Measurements from ENCODE around the gene TMEM204. TPM values are rescaled to one million over a fixed set of nuclear protein-coding genes. Genes with fewer than 3 reads are reported as not detected.

The TMEM204 gene
- 0.29 and 0.91 TPM in 2 replicates for total RNA-seq (2014; rRNA removed; shearing (Covaris generic))

DNA sequence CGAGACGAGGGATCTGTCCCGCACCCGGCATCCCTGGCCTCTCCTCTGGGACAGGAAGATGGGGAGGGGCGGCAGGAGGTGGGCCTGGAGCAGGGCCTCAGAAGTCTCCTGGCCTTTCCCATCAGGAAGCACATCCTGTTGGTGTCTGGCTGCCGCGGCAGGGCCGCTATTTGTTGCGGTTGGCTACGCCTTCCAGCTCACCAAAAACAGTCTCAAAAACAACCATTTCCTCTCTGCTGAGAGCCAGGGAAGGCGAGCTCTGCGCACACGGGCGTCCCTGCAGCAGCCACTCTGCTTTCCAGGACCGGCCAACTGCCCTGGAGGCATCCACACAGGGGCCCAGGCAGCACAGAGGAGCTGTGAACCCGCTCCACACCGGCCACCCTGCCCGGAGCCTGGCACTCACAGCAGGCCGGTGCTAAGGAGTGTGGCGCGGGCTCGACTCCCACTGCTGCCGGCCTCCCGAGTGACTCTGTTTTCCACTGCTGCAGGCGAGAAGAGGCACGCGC is at the start of gene TMEM204:
Gene TMEM204, plus strand, starts transcription at position 224 of the 509 bp plus-strand sequence. CDS start 610 bp downstream, outside the sequence.
- no peaks in the 10 kb centered on the region for H3K9me3 ChIP-seq (replicated peaks)
- 0 out of 2 replicates have a peak, but pooled peaks cover 4% of the 10 kb centered on the region for H3K4me1 ChIP-seq (replicated peaks)
- no peak for DNase-seq (ENCODE audit: low read depth in 1 of 2, low spot score in 2 of 2)
- no peaks in the 10 kb centered on the region for H3K27me3 ChIP-seq (replicated peaks)
- H3K27ac ChIP-seq, result no peak within 1 kb of the TSS
- H3K4me3 ChIP-seq, result no peak within 1 kb of the TSS
- no peaks in the 10 kb centered on the region for H3K36me3 ChIP-seq

DNA sequence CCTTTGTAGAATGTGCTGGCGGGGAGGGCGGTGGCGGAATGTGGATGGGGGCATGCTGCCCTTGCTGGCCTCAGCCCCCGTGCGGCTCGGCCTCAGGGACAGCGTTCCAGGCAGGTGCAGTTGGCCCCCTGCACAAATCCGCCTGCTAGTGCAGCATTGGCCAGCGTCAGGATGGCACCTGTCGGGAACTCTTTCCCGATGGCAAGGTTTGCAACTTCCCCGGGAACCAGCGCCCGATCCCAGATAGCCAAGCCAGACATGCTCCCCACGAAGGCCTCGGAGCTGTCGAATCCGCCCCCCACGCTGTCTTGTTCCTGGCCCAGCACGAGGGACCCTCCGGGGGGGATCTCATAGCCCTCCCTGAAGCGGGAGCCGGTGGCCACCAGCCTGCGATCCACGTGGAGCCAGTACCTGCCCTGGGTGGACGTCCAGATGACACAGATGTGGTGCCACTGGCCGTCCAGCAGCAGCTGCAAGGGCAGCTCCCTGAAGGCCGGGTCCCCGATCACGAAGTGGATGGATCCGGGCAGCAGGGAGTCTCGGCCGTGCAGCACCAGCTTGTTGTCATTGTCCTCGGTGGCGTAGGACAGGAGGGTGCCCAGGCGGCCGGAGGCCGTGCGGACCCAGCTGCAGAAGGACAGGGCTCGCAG is 47.5 kb upstream of the TMEM204 start:
- Histone ChIP-seq H3K27me3 (replicated peaks) (no peaks in the 10 kb centered on the region; the same call in 1 of the 2 replicates), H3K9me3 (replicated peaks) (no peaks in the 10 kb centered on the region), H3K36me3 (no peaks in the 10 kb centered on the region), H3K4me1 (replicated peaks) (peaks cover 4% of the 10 kb centered on the region), H3K4me3 (no peak overlapping the region), H3K27ac (no peak overlapping the region)
- DNase-seq (ENCODE audit: low read depth in 1 of 2, low spot score in 2 of 2), result no peak

DNA sequence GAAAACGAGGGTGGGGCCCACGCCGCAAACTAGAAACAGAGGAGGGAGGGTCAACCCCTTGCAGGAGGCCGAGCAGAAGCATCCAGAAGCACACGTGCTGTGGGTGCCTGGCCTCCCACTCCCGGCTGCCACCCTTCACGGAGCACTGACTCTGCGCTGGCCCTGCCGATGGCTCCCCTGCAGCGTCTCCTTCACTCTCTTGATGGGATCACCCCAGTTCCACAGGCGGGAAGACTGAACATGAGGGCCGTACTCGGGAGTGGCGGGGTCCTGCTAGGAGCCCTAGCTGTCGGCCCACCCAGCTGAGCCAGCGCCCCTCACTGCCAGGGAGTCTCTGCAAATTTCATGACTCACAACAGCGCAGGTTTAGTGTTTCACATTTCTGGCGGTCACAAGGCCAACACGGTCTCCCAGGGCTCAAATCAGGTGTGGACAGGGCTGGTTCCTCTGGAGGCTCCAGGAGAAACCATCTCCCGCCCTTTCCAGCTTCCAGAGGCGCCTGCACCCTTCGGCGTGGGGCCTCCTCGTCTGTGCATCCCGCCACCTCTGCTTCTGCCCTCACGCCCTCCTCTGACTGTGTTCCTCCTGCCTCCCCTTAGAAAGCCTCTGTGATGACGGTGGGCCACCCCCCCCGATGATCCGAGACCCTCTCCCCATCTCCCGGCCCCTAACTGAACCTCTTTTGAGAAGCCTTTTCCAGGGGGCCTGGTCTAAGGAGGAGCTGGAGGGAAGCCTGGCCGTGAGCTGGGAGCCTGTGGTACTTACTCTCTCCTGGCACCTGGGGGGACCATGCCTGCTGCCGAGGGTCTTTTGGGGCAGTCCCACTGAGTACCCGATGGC is 46.7 kb upstream of the TMEM204 start:
- no peak overlapping the region for H3K4me3 ChIP-seq
- no peaks in the 10 kb centered on the region; the same call in 1 of the 2 replicates for H3K27me3 ChIP-seq (replicated peaks)
- no peaks in the 10 kb centered on the region for H3K36me3 ChIP-seq
- no peak overlapping the region for H3K27ac ChIP-seq
- no peak for DNase-seq (ENCODE audit: low read depth in 1 of 2, low spot score in 2 of 2)
- H3K9me3 ChIP-seq (replicated peaks), result no peaks in the 10 kb centered on the region
- H3K4me1 ChIP-seq (replicated peaks), result peaks cover 4% of the 10 kb centered on the region

DNA sequence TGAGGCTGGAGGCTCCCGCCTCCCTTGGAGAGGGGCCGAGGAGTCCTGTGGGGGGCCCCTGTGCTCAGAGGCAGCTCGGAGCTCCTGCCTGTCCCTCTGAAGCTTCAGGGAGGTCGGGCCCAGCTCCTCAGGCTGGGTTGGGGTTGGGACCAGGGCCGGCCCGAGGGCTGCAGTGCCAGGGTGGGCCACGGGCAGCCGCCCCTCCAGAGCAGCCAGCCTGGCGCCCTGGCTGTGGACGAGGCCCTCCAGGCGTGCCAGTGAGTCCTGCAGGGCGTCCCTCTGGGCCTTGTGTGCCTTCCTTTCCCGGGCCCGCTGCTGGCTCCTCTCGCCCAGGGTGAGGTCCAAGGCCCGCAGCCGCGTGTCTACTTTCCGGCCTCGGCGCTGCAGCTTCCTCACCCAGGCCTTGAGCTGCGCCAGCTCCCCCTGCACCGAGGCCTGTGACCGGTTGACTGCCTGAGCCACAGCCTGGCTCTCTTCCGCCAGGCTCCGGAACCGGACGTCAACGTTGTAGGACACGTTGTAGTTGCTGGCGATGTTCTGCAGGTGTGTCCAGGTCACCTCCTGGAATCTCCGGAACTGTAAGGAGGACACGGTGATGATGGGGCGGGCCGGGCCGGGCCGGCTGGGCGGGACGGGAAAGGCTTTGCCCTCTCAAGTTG is 45.9 kb upstream of the TMEM204 start:
- H3K9me3 ChIP-seq (replicated peaks), result no peaks in the 10 kb centered on the region
- H3K4me1 ChIP-seq (replicated peaks), result no peaks in the 10 kb centered on the region; the same call in 1 of the 2 replicates
- H3K4me3 ChIP-seq, result no peak overlapping the region
- no peaks in the 10 kb centered on the region for H3K36me3 ChIP-seq
- DNase-seq (ENCODE audit: low read depth in 1 of 2, low spot score in 2 of 2), result no peak
- H3K27me3 ChIP-seq (replicated peaks), result no peaks in the 10 kb centered on the region; the same call in 1 of the 2 replicates
- no peak overlapping the region for H3K27ac ChIP-seq

DNA sequence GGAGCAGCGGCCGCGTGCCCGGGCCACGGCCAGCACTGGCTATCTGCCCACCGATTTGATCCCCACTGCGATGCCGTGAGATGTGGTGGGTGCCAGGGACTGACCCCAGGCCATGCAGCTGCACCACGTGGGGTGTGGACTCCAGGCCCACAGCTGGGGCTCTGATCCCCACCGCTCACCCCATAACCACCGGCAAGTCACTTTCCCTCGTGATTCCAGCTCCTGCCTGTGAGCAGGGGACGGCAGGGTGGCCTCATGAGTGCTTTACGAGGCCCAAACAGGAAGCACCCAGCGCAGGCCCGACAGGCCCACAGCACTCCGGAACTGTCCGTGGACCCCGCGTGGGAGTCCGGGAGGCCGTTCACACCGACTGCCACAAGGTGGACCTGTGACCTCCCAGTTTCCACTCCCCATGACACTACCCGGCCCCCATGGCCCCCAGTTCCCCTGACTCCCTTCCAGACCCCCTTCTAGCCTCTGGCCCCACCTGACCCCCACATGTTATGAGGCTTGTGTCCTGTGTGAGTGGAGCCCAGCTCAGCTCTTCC is 45.3 kb upstream of the TMEM204 start:
- DNase-seq (ENCODE audit: low read depth in 1 of 2, low spot score in 2 of 2), result no peak
- Histone ChIP-seq H3K9me3 (replicated peaks) (0 out of 2 replicates have a peak, but pooled peaks cover 2% of the 10 kb centered on the region), H3K4me3 (no peak overlapping the region), H3K27ac (no peak overlapping the region), H3K36me3 (no peaks in the 10 kb centered on the region), H3K27me3 (replicated peaks) (no peaks in the 10 kb centered on the region; the same call in 1 of the 2 replicates), H3K4me1 (replicated peaks) (peaks cover 5% of the 10 kb centered on the region)

DNA sequence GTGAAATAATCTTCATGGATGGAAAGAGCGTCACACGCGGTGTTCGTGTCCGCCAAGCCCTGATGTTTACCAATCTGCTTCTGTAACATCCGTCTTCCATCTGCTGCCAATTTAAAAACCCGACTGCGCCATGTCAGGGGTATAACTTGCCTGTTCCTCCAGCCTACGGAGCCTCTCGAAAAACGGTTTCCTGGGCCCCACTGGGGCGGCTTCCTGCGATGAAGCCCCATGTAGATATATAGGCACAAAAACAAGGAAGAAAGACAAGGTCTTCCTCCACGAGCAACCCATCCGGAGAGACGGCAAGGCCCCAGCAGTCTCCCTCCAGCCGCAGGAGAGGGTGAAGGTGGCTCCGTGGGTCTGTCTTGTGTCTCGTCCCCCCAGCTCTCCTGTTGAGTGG is 44.8 kb upstream of the TMEM204 start, which contains the start of gene PTX4:
Gene PTX4, minus strand, starts transcription at position 326 of the 400 bp plus-strand sequence. Its CDS starts 35 bp downstream, at position 291.
- H3K9me3 ChIP-seq (replicated peaks), result 0 out of 2 replicates have a peak, but pooled peaks cover 2% of the 10 kb centered on the region
- no peak within 1 kb of the TSS for H3K4me3 ChIP-seq
- H3K27me3 ChIP-seq (replicated peaks), result no peaks in the 10 kb centered on the region; the same call in 1 of the 2 replicates
- no peak for DNase-seq (ENCODE audit: low read depth in 1 of 2, low spot score in 2 of 2)
- H3K4me1 ChIP-seq (replicated peaks), result peaks cover 5% of the 10 kb centered on the region
- no peaks in the 10 kb centered on the region for H3K36me3 ChIP-seq
- H3K27ac ChIP-seq, result no peak within 1 kb of the TSS

DNA sequence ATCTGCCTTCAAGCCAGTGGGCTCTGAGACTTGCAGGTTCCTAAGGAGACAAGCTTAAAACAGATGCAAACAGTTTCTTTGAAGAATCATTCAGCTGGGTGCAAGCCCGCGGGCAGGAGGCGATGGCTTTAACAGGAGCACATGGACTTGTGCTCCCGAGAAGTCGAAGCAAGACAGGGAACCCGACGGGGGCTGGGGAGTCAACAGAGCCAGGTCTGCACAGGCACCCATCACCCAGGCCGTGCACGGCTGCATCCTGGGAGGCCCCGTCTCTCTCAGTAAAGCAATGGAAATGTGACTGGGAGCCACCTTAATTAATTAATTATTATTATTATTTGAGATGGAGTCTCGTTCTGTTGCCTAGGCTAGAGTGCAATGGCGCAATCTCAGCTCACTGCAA is 44.4 kb upstream of the TMEM204 start:
- H3K9me3 ChIP-seq (replicated peaks), result 0 out of 2 replicates have a peak, but pooled peaks cover 2% of the 10 kb centered on the region
- H3K4me1 ChIP-seq (replicated peaks), result peaks cover 6% of the 10 kb centered on the region
- no peak overlapping the region for H3K4me3 ChIP-seq
- DNase-seq (ENCODE audit: low read depth in 1 of 2, low spot score in 2 of 2), result no peak
- no peak overlapping the region for H3K27ac ChIP-seq
- H3K36me3 ChIP-seq, result peaks cover under 1% of the 10 kb centered on the region; the same call in 1 of the 2 replicates
- no peaks in the 10 kb centered on the region; the same call in 1 of the 2 replicates for H3K27me3 ChIP-seq (replicated peaks)

DNA sequence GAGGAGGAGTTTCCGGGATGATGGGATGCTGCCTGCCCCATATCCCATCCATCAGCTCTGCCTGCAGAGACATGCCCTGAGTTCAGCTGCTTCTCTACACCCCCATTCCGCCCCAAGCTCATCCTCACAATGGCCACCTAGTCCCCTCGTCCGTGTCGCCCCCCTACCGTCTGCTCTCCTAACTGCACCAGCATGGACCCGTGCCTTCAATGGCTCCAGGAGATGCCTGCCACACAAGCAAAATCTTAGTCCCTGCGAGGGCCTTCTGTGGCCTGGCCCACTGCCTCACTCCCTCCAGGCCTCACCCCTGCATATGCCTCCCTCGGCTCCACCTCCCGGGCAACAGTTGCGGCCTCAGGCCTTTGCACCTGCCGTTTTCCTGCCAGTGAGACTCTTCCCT is 42.1 kb upstream of the TMEM204 start:
- peaks cover 23% of the 10 kb centered on the region for H3K36me3 ChIP-seq
- peaks cover 13% of the 10 kb centered on the region for H3K4me1 ChIP-seq (replicated peaks)
- no peak overlapping the region for H3K4me3 ChIP-seq
- 0 out of 2 replicates have a peak, but pooled peaks cover 2% of the 10 kb centered on the region for H3K9me3 ChIP-seq (replicated peaks)
- H3K27ac ChIP-seq, result no peak overlapping the region
- no peak for DNase-seq (ENCODE audit: low read depth in 1 of 2, low spot score in 2 of 2)
- no peaks in the 10 kb centered on the region; the same call in 1 of the 2 replicates for H3K27me3 ChIP-seq (replicated peaks)

DNA sequence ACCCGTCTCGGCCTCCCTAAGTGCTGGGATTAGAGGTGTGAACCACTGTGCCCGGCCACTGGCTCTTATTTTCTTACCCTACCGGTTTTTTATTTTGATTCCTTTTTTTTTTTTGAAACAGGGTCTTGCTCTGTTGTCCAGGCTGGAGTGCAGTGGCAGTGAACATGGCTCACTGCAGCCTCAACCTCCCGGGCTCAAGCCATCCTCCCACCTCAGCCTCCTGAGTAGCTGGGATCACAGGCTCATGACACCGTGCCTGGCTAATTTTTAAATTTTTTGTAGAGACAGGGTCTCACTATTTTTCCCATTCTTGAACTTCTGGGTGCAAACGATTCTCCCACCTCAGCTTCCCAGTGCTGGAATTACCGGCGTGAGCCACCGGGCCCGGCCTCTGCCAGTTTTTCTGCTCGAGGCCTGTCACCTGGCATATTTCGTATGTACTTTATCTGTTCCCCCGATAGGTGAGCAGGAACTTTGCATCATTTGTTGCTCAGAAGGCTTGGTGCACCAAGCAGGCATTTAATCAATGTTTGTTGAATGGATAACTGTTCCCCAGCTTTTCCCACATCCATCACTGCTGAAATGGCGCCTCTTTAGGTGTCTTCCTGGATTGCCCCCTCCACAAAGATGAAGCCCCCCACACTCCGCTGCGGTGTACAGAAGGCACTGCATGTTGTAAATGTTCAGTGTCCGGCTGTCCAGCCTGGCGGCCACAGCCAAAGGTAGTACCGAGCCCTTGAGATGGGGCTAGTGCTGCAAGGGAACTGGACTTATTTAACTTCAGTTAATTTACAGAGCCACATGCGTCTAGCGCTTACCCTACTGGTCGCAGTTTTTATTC is 41.2 kb upstream of the TMEM204 start:
- Histone ChIP-seq H3K4me3 (peak overlapping the region; percentile 66), H3K4me1 (replicated peaks) (peaks cover 13% of the 10 kb centered on the region), H3K9me3 (replicated peaks) (0 out of 2 replicates have a peak, but pooled peaks cover 2% of the 10 kb centered on the region), H3K36me3 (peaks cover 32% of the 10 kb centered on the region), H3K27ac (no peak overlapping the region), H3K27me3 (replicated peaks) (no peaks in the 10 kb centered on the region)
- DNase-seq (ENCODE audit: low read depth in 1 of 2, low spot score in 2 of 2), result no peak

DNA sequence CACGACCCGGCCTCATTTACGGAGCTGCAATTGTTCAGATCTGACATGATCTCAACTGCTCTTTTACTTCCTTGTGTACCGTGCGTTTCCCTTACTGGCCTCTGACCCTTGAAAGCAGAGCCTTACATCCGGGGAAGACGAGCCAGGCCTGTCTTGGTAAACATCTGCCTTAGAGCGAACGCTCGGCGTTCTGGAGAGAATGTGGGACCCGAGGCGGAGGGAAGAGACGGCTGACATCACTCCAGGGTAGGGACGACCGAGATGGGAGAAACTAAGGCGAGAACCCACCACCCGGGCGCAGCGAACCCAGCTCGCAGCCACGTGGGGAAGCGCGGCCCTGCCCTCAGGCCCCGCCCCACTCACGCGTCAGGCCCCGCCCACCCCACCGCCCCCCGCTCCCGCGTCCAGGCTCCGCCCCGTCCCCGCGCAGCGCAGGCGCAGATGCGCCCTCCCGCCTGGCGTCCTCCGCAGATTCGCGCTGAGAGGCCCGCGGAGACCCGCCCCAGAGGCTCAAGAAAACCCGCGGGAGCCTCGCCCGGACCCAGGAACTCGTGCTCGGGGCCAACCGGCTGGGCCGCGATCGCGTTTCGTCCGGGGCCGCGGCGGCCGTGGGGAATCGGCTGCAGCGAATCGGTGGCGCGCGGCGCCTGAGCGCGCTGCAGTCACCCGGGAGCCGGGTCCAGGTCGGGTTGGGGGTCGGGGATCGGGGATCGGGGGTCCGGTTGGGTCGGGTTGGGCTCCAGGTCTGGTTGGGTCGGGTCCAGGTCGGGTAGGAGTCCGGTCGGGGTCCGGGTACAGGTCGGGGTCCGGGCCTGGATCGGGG is 40.3 kb upstream of the TMEM204 start, which contains the start of gene TELO2:
Gene TELO2, plus strand, starts transcription at position 438 of the 823 bp plus-strand sequence. CDS start 922 bp downstream, outside the sequence.
- Histone ChIP-seq H3K36me3 (peaks cover 41% of the 10 kb centered on the region), H3K4me3 (peak within 1 kb of the TSS; percentile 66), H3K27ac (peak within 1 kb of the TSS; percentile 71), H3K4me1 (replicated peaks) (peaks cover 13% of the 10 kb centered on the region), H3K27me3 (replicated peaks) (no peaks in the 10 kb centered on the region), H3K9me3 (replicated peaks) (0 out of 2 replicates have a peak, but pooled peaks cover 2% of the 10 kb centered on the region)
- peak; percentile 76 to 83 for DNase-seq (ENCODE audit: low read depth in 1 of 2, low spot score in 2 of 2)

DNA sequence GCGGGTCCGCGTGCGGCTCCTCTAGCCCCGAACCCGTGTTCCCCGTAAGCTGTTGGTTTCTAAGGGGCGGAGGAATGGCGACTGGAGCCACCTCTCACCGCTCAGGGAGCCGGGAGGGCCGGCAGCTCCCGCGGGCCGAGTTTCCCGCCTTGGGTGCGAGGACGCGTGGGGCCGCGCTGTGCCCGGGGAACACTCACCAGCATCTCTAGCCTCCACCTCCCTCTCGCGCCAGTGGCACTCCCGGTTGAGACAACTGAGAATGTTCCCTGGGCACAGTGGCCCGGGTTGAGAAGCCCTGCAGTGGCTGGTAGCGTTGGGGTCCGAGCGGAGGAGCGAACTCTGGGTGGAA is 39.7 kb upstream of the TMEM204 start:
- Histone ChIP-seq H3K27ac (peak overlapping the region; percentile 71; the same call in 1 of the 2 replicates), H3K4me3 (peak overlapping the region; percentile 66), H3K36me3 (peaks cover 45% of the 10 kb centered on the region), H3K4me1 (replicated peaks) (peaks cover 13% of the 10 kb centered on the region), H3K27me3 (replicated peaks) (no peaks in the 10 kb centered on the region), H3K9me3 (replicated peaks) (0 out of 2 replicates have a peak, but pooled peaks cover 2% of the 10 kb centered on the region)
- peak; percentile 26 to 46 for DNase-seq (ENCODE audit: low read depth in 1 of 2, low spot score in 2 of 2)

Measured in SJSA1 (cell line).